Thoracic aorta (tissue), 2 donors: ENCODE data around the gene TMEM236. TPM values are rescaled to one million over a fixed set of nuclear protein-coding genes. Genes with fewer than 3 reads are reported as not detected.

Experiments
- ATAC-seq: fragments of 150-250 bp; one replicate; pipeline ENCODE4 v1.8.0; 2017; ENCODE audit warnings: low read depth; ENCODE audit not compliant: insufficient number of reproducible peaks, low FRiP score
- DNase-seq: peaks from one replicate; pipeline ENCODE4 v3.0.0-alpha.2; 2020; ENCODE audit warnings: low spot score
- H3K27ac ChIP-seq, 2 donors: fragments of 200-600 bp; sonication (generic); 1 replicate in 1 of 2; 2 replicates in 1 of 2; pipeline ENCODE4 v1.5.1; 2016; ENCODE audit warnings: mild to moderate bottlenecking in 2 of 2, moderate library complexity in 2 of 2
- H3K27me3 ChIP-seq: fragments of 200-600 bp; sonication (generic); replicated peaks from 2 replicates; pipeline ENCODE4 v1.6.0; 2016; ENCODE audit warnings: mild to moderate bottlenecking; ENCODE audit not compliant: insufficient read depth
- H3K36me3 ChIP-seq: fragments of 200-600 bp; sonication (generic); one replicate; pipeline ENCODE4 v1.5.1; 2016
- H3K4me1 ChIP-seq, 2 donors: fragments of 200-600 bp; sonication (generic); 1 replicate in 1 of 2; 2 replicates in 1 of 2; pipeline versions ENCODE4 v1.5.1 to v1.6.0; 2016; ENCODE audit warnings: low read depth in 2 of 2, mild to moderate bottlenecking in 1 of 2; ENCODE audit not compliant: control insufficient read depth in 1 of 2
- H3K4me3 ChIP-seq: fragments of 200-600 bp; sonication (generic); 2 replicates; pipeline ENCODE4 v1.5.1; 2016; ENCODE audit warnings: mild to moderate bottlenecking
- H3K9me3 ChIP-seq: fragments of 200-600 bp; sonication (generic); 2 replicates; pipeline ENCODE4 v1.5.1; 2016
- total RNA-seq, 2 donors: library from RNA; depleted of rRNA; stranded (reverse); fragments of >200 nt; gene quantifications; one replicate each; pipeline versions ENCODE4 v1.1.0 to v1.2.3, GENCODE V29; 2016
- TF ChIP-seq, protein P1 (sequence below): fragments of 200-600 bp; sonication (generic); IDR thresholded peaks from one replicate; pipeline ENCODE4 v1.5.1; 2019; ENCODE audit warnings: antibody characterized with exemption

Gene TMEM236
- total RNA-seq, 2 donors from 2014 or later = 1.1 to 2.0 TPM

DNA sequence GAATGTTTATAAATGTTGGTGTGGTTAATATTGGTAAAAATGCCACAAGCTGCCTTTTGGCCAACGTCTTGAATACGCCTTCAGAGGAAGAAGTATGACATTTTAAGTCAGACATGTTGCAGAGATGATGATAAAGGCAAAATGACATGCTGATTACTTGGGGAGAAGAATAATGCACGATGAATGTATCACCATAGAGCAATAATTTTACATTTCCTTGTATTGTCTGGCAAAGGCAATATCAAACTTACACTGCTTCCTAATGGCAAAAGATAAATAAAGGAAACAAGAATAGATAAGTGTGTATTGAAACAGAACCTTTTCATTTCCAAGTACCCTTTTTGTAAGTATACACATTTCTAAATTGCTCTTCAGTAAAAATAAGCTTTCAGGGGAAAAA, 65.8 kb downstream of the TMEM236 start:
- no peak for DNase-seq
- no peak for ATAC-seq
- no peaks in the 10 kb centered on the region for H3K4me1 ChIP-seq
- H3K4me3 ChIP-seq = no peak overlapping the region
- no peaks in the 10 kb centered on the region for H3K27me3 ChIP-seq
- H3K9me3 ChIP-seq = no peaks in the 10 kb centered on the region
- no peak overlapping the region for H3K27ac ChIP-seq
- no peaks in the 10 kb centered on the region for H3K36me3 ChIP-seq
- TF ChIP-seq, protein P1, sequence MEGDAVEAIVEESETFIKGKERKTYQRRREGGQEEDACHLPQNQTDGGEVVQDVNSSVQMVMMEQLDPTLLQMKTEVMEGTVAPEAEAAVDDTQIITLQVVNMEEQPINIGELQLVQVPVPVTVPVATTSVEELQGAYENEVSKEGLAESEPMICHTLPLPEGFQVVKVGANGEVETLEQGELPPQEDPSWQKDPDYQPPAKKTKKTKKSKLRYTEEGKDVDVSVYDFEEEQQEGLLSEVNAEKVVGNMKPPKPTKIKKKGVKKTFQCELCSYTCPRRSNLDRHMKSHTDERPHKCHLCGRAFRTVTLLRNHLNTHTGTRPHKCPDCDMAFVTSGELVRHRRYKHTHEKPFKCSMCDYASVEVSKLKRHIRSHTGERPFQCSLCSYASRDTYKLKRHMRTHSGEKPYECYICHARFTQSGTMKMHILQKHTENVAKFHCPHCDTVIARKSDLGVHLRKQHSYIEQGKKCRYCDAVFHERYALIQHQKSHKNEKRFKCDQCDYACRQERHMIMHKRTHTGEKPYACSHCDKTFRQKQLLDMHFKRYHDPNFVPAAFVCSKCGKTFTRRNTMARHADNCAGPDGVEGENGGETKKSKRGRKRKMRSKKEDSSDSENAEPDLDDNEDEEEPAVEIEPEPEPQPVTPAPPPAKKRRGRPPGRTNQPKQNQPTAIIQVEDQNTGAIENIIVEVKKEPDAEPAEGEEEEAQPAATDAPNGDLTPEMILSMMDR = no peak

DNA sequence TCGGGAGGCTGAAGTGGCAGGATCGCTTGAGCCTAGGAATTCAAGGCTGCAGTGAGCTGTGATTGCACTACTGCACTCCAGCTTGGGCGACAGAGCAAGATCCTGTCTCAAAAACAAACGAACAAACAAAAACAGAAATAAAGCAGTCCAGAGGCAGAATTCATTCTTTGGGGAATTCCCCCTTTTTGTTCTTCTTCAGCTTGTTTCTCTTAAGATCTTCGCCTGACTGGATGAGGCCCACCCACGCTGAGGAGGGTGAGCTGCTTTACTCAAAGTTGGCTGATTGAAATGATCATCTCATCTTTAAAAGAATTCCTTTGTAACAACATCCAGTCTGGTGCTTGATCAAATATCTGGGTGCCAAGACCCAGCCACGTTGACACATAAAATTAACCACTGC, 67.8 kb downstream of the TMEM236 start:
- H3K9me3 ChIP-seq = no peaks in the 10 kb centered on the region
- H3K4me3 ChIP-seq = no peak overlapping the region
- DNase-seq = no peak
- no peaks in the 10 kb centered on the region for H3K36me3 ChIP-seq
- TF ChIP-seq, protein P1 = no peak
- no peak overlapping the region for H3K27ac ChIP-seq
- ATAC-seq = no peak
- H3K4me1 ChIP-seq = no peaks in the 10 kb centered on the region
- no peaks in the 10 kb centered on the region for H3K27me3 ChIP-seq

- H3K36me3 ChIP-seq = no peaks in the 10 kb centered on the region
- TF ChIP-seq, protein P1 = no peak
- H3K27ac ChIP-seq = no peak overlapping the region
- H3K9me3 ChIP-seq = no peaks in the 10 kb centered on the region
- H3K27me3 ChIP-seq = no peaks in the 10 kb centered on the region
- H3K4me3 ChIP-seq = no peak overlapping the region
- no peak for DNase-seq
- no peaks in the 10 kb centered on the region for H3K4me1 ChIP-seq
- no peak for ATAC-seq
These were observed 68.9 kb downstream of the TMEM236 start for GRCh38 chr10:17820943-17821342.

- ATAC-seq (no peak), DNase-seq (no peak)
- Histone ChIP-seq H3K4me1 (no peaks in the 10 kb centered on the region), H3K9me3 (no peaks in the 10 kb centered on the region), H3K27ac (no peak overlapping the region), H3K27me3 (no peaks in the 10 kb centered on the region), H3K4me3 (no peak overlapping the region), H3K36me3 (no peaks in the 10 kb centered on the region)
- TF ChIP-seq, protein P1 = no peak
These were observed 69.9 kb downstream of the TMEM236 start for GRCh38 chr10:17821893-17822292.

DNA sequence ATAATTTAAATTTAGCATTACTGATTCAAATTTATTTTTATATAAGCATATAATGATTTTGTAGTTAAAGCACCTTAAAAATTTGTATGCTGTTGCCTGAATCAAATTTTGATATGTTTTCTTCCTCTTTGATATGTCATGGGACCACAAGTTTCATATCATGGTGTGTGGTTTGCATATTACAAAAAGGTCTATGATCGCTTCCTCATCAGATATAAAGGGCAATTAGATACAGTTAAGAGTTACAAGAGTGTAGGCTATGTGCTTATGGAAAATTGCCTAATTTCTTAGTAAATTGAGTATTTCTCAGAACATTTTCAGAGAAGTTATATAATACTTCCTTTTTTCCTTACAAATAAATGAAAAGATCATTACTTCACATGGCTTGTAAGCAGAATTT, 79.3 kb downstream of the TMEM236 start:
- ATAC-seq = no peak

More for the DNA sequence above, 79.3 kb downstream of the TMEM236 start:
- Histone ChIP-seq H3K27ac (no peak overlapping the region), H3K4me3 (no peak overlapping the region), H3K27me3 (no peaks in the 10 kb centered on the region), H3K4me1 (no peaks in the 10 kb centered on the region), H3K36me3 (no peaks in the 10 kb centered on the region), H3K9me3 (no peaks in the 10 kb centered on the region)
- TF ChIP-seq, protein P1 = no peak
- DNase-seq = no peak
